Stimulated activated CD8-positive, alpha-beta memory T cell treated with anti-CD3 and anti-CD28 coated beads, Interleukin-7, amount 100 ng/mL, for 48 hours (primary cell): ENCODE measurements around the gene OSCP1.
A peak's percentile ranks its signal among the peaks of the same experiment; 100 is the strongest.
"Not testable (repeated sequence)": the region's sequence is repeated elsewhere in the genome, so short reads cannot be mapped to it uniquely, and the experiment has no call there.

Experiments
- DNase-seq, 2 donors: peaks; one replicate each; pipeline ENCODE4 v3.0.0-alpha.2; 2020; ENCODE audit warnings: low read depth in 1 of 2; ENCODE audit errors: extremely low read depth in 1 of 2

The OSCP1 gene, protein sequence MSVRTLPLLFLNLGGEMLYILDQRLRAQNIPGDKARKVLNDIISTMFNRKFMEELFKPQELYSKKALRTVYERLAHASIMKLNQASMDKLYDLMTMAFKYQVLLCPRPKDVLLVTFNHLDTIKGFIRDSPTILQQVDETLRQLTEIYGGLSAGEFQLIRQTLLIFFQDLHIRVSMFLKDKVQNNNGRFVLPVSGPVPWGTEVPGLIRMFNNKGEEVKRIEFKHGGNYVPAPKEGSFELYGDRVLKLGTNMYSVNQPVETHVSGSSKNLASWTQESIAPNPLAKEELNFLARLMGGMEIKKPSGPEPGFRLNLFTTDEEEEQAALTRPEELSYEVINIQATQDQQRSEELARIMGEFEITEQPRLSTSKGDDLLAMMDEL

DNA sequence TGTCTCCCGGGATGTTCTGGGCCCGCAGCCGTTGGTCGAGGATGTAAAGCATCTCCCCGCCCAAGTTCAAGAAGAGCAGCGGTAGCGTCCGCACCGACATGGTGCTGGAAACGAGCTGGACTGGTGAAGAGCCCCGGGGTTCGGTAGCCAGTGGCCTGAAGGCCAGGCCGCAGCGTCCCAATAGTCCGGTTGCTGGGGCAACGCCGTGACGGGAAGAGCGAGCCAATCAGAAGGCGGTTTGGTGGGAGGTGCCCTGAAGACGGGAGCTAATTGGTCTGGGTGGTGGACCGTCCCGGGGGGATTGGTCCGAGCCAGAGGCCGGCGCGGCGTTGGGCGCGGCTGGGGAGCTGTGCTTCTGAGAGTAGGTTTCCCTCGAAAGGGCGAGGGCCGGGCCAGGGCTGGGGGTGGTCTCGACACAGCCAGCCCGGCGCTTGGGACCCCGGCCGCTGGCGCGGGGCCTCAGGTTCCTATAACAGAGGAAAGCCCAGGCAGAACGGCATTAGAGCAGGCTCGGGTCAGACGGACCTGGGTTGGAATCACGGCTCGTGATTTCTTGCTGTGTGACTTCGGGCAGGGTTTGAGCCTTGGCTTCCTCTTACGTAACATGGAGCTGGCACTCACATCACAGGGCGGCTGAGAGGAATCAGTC, at the start of gene OSCP1:
Gene OSCP1 (minus strand): TSS at position 182 of the 649 bp plus-strand sequence. CDS start 82 bp downstream, at position 100.
- peak; percentile 69 to 83 for DNase-seq

GRCh38 chr1:36497207-36497606, 47.0 kb upstream of the OSCP1 start:
- DNase-seq: no peak

GRCh38 chr1:36494971-36495370, 44.7 kb upstream of the OSCP1 start:
- no peak for DNase-seq

- no peak for DNase-seq
These were observed 43.3 kb upstream of the OSCP1 start for GRCh38 chr1:36493524-36493923.

- DNase-seq: no peak
These were observed 42.2 kb upstream of the OSCP1 start for GRCh38 chr1:36492491-36492890.

DNA sequence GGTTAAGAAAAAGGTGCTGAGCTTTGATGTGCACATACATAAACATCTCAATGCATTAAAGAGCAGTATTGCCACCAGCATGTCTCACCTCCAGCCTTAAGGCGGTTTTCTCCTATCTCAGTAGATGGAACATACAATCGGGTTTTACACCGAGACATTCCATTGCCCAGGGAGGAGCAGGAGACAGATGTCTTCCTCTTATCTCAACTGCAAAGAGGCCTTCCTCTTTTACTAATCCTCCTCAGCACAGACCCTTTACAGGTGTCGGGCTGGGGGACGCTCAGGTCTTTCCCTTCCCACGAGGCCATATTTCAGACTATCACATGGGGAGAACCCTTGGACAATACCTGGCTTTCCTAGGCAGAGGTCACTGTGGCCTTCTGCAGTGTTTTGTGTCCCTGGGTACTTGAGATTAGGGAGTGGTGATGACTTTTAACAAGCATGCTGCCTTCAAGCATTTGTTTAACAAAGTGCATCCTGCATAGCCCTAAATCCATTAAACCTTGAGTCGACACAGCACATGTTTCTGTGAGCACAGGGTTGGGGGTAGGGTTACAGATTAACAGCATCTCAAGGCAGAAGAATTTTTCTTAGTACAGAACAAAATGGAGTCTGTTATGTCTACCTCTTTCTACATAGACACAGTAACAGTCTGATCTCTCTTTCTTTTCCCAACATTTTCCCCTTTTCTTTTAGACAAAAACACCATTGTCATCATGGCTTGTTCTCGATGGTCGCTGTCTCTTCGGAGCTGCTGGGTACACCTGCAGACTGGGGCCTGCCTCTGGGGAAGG, 39.2 kb upstream of the OSCP1 start:
- DNase-seq: not testable (repeated sequence)

- no peak for DNase-seq
These were observed 37.7 kb upstream of the OSCP1 start for GRCh38 chr1:36487906-36488305.

DNA sequence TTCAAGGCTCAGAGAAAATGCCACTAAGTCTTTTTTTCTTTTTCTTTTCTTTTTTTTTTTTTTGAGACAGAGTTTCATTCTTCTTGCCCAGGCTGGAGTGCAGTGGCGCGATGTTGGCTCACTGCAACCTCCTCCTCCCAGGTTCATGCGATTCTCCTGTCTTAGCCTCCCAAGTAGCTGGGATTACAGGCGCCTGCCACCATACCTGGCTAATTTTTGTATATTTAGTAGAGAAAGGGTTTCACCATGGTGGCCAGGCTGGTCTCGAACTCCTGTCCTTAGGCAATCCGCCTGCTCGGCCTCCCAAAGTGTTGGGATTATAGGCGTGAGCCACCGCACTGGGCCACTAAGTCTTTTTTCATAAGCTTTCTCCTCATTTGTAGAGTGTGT, 37.1 kb upstream of the OSCP1 start:
- not testable (repeated sequence) for DNase-seq

DNA sequence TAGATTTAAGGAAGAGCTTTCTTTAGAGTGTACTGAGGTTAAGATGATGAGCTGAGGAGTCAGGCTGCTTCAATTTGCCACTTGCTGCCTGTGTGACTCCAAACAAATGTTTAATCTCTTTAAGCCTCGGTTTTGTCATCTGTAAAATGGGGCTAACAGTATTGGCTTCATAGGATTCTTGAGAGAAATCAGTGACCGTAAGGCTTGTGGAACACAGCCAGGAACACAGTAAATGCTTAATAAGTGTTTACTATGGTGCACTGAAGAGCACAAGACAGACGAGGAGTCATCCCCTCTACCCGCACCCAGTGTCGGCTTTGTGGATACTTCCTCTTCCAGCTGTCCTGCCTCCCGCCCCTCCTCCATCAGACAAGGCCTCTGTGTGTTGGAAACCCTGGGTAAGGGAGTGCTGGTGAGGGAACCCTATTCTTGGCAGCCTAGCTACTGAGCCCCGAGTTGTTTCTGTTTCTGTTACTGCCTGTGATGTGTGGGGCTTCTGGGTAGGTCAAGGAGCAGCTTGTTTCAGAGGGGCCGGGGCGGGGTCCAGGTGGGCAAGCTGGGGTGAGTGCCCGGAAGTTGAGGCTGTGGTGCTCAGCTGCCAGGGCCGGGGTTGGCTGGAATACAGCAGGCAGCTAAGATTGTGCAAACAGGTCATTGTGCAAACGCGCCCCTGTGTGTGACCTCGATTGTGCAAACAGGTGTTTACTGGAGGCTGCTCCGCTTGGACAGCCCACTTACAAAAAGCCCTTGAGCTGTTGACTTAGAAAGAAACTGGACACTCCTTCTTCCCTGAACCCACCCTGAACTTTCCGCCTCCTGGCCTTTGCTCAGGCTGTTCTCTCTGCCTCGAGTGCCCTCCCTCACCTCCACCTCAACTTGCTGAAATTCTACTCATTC, 36.4 kb upstream of the OSCP1 start:
- no peak for DNase-seq

GRCh38 chr1:36486093-36486438, 35.8 kb upstream of the OSCP1 start:
- DNase-seq: no peak

- DNase-seq: no peak
These were observed 33.8 kb upstream of the OSCP1 start for GRCh38 chr1:36484099-36484498.

- no peak for DNase-seq
These were observed 32.6 kb upstream of the OSCP1 start, which contains the start of gene CSF3R for GRCh38 chr1:36482724-36483388. CSF3R (minus strand) TSS chr1:36482913; CDS start chr1:36479496, 3,417 bp downstream.

GRCh38 chr1:36481771-36482723, 31.8 kb upstream of the OSCP1 start:
- DNase-seq: no peak

- DNase-seq: no peak
These were observed 30.8 kb upstream of the OSCP1 start for GRCh38 chr1:36481091-36481490.

GRCh38 chr1:36480161-36480560, 29.9 kb upstream of the OSCP1 start:
- DNase-seq: no peak

DNA sequence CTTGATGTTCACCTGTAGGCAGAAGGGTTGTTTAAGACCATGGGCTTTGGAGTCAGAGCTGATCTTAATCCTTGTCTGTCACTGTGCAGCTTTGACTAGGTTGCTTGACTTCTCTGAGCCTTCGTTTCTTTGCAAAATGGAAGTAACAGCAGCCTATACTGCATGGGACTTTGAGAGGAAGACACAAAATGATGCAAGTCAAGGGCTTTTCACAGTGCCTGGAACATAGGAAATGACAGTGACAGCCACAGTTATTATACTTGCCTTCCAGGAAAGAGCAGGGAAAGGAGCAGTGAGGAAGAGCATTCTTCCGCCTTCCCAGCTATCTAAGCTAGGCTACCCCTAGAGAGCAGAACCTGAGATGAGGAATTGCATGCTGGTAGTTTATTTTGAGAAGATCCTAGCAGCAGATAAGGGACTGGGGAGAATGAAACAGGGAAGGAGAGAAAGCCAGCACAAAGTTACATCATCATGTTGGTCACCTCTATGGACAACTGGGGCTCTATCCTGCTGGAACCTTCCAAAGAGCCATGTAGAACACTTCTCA, 29.3 kb upstream of the OSCP1 start:
- no peak for DNase-seq

GRCh38 chr1:36477615-36478014, 27.4 kb upstream of the OSCP1 start:
- not testable (repeated sequence) for DNase-seq

DNA sequence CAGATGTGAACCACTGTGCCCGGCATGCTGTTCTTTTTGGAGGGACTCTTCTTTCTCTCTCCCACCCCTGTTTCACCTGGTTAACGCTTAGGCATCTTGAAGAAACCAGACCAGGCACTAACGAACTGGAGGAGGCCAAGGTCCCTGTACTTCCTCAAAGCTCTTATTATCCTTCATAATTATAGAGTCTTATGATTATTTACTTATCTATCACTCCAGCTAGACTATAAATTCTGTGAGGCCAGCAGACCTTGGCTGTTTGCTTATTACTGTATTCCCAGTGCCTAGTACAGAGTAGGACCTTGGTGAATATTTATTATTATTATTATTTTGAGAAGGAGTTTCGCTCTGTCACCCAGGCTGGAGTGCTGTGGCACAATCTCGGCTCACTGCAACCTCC, 26.7 kb upstream of the OSCP1 start:
- DNase-seq: no peak
